ENCODE data around the gene TFPI. TPM values are rescaled to one million over a fixed set of nuclear protein-coding genes. Genes with fewer than 3 reads are reported as not detected.

The TFPI gene
- total and polyA plus RNA-seq, 2 donors (not counting 3 experiments of a cell fraction or from before 2014, with no cell fraction given) = 177 to 286 TPM

GRCh38 chr2:187529977-187530721, 24.1 kb downstream of the TFPI start:
- H3K4me2 ChIP-seq (ENCODE audit: insufficient read depth, low read length) = peak overlapping the region; percentile 12
- TF ChIP-seq MYC (IDR thresholded peaks at IDR 0.05; ENCODE audit: low read depth, low read length) = no peak
- peak; percentile 6 for TF ChIP-seq FOS (IDR thresholded peaks at IDR 0.05; ENCODE audit: borderline replicate concordance, insufficient read depth, low read length)
- peak; percentile 37 for DNase-seq (ENCODE audit: low read depth, low spot score)
- peaks cover 73% of the 10 kb centered on the region for H3K79me2 ChIP-seq (ENCODE audit: control insufficient read depth, insufficient read depth, low read length)
- H3K36me3 ChIP-seq (ENCODE audit: control insufficient read depth in 2 of 2, extremely low read depth in 1 of 2, insufficient read depth in 2 of 2, low read length in 2 of 2) = peaks cover 2 to 19% of the 10 kb centered on the region in 2 experiments
- no peak overlapping the region for H3K4me3 ChIP-seq (replicated peaks in 1 of 3; ENCODE audit: insufficient read depth in 1 of 3, low read depth in 1 of 3, low read length in 3 of 3)
- no peak overlapping the region for H3K27ac ChIP-seq (ENCODE audit: insufficient read depth, low read depth, low read length)
- peaks cover 3% of the 10 kb centered on the region for H4K20me1 ChIP-seq (replicated peaks; ENCODE audit: control insufficient read depth, extremely low read depth, insufficient read depth, low read length)
- H3K9me3 ChIP-seq (replicated peaks; ENCODE audit: control insufficient read depth, insufficient read depth, low read length) = no peaks in the 10 kb centered on the region
- POLR2A ChIA-PET = interaction anchor here (0.5 kb wide), 1 partner anchor 49 kb away, joined by 5 read pairs; no protein-coding TSS in a partner anchor
- no peaks in the 10 kb centered on the region for H3K27me3 ChIP-seq (ENCODE audit: control insufficient read depth in 2 of 2, insufficient read depth in 2 of 2, low read length in 2 of 2)
- CTCF ChIA-PET = interaction anchor here (0.6 to 1.2 kb wide), 6 partner anchors 15 to 49 kb away, joined by 3 to 10 read pairs (median 3); partner anchors contain the start of gene TFPI
- intact Hi-C loops (cut with micrococcal nuclease) (loop anchor here (1.0 kb wide), 1 partner anchor 11 kb away; no protein-coding TSS in a partner anchor), dilution Hi-C loops (cut with MboI; ENCODE audit: extremely low pct_ligation_motif_present, low sequenced_read_pairs) (no loop called here)
- H3K9me1 ChIP-seq (replicated peaks; ENCODE audit: control insufficient read depth, extremely low read depth, insufficient read depth, low read length) = no peaks in the 10 kb centered on the region
- no peak overlapping the region for H2AFZ ChIP-seq (ENCODE audit: low read depth, low read length)
- H3K9ac ChIP-seq (replicated peaks; ENCODE audit: extremely low read depth, insufficient read depth, low read length) = no peak overlapping the region
- no TSS peak for BruUV-seq (replicated peaks)
- H3K4me1 ChIP-seq (ENCODE audit: control insufficient read depth, extremely low read depth, insufficient read depth, low read length) = peaks cover 49% of the 10 kb centered on the region
- no peak for FAIRE-seq

GRCh38 chr2:187529248-187529976, 24.8 kb downstream of the TFPI start:
- Histone ChIP-seq H3K9me1 (replicated peaks; ENCODE audit: control insufficient read depth, extremely low read depth, insufficient read depth, low read length) (no peaks in the 10 kb centered on the region), H3K27me3 (ENCODE audit: control insufficient read depth in 2 of 2, insufficient read depth in 2 of 2, low read length in 2 of 2) (no peaks in the 10 kb centered on the region), H3K36me3 (ENCODE audit: control insufficient read depth in 2 of 2, extremely low read depth in 1 of 2, insufficient read depth in 2 of 2, low read length in 2 of 2) (peaks cover 2 to 22% of the 10 kb centered on the region in 2 experiments), H3K9me3 (replicated peaks; ENCODE audit: control insufficient read depth, insufficient read depth, low read length) (no peaks in the 10 kb centered on the region), H4K20me1 (replicated peaks; ENCODE audit: control insufficient read depth, extremely low read depth, insufficient read depth, low read length) (peaks cover 3% of the 10 kb centered on the region), H2AFZ (ENCODE audit: low read depth, low read length) (no peak overlapping the region), H3K79me2 (ENCODE audit: control insufficient read depth, insufficient read depth, low read length) (peaks cover 70% of the 10 kb centered on the region), H3K9ac (replicated peaks; ENCODE audit: extremely low read depth, insufficient read depth, low read length) (no peak overlapping the region), H3K27ac (ENCODE audit: insufficient read depth, low read depth, low read length) (no peak overlapping the region), H3K4me3 (replicated peaks in 1 of 3; ENCODE audit: insufficient read depth in 1 of 3, low read depth in 1 of 3, low read length in 3 of 3) (no peak overlapping the region), H3K4me1 (ENCODE audit: control insufficient read depth, extremely low read depth, insufficient read depth, low read length) (peaks cover 51% of the 10 kb centered on the region), H3K4me2 (ENCODE audit: insufficient read depth, low read length) (no peak overlapping the region)
- no peak for TF ChIP-seq GATA2 (IDR thresholded peaks at IDR 0.05; ENCODE audit: insufficient read depth, insufficient read length, low read depth, low read length)
- no peak for TF ChIP-seq CTCF (IDR thresholded peaks at IDR 0.05; ENCODE audit: extremely low read depth in 1 of 2, insufficient read depth in 1 of 2, low read depth in 1 of 2, low read length in 2 of 2)
- TF ChIP-seq MAX (IDR thresholded peaks at IDR 0.05; ENCODE audit: insufficient read depth, insufficient read length) = no peak
- no peak for TF ChIP-seq EZH2 (IDR thresholded peaks at IDR 0.05; ENCODE audit: borderline replicate concordance, low read depth, low read length, severe bottlenecking)
- intact Hi-C loops (cut with micrococcal nuclease) (no loop called here), dilution Hi-C loops (cut with MboI; ENCODE audit: extremely low pct_ligation_motif_present, low sequenced_read_pairs) (no loop called here)
- BruUV-seq (replicated peaks) = no TSS peak
- DNase-seq (ENCODE audit: low read depth, low spot score) (no peak), FAIRE-seq (no peak)
- ChIA-PET POLR2A (no interaction called here), CTCF (interaction anchor here (1.1 kb wide), 1 partner anchor 25 kb away, joined by 3 read pairs; the partner anchor contains the start of gene TFPI)
